HG03460 (cell line): ENCODE data around the gene DNM2.
"Not testable (repeated sequence)": the region's sequence is repeated elsewhere in the genome, so short reads cannot be mapped to it uniquely, and the experiment has no call there.

Experiments
- ATAC-seq: cut with Tn5 transposase; IDR thresholded peaks from one replicate; pipeline ENCODE4 v1.9.1; 2021; ENCODE audit not compliant: unreplicated experiment

Gene DNM2

GRCh38 chr19:10831987-10832938 is 114.4 kb downstream of the DNM2 start:
- ATAC-seq = no peak

GRCh38 chr19:10832939-10833296 is 115.0 kb downstream of the DNM2 start:
- ATAC-seq = no peak

GRCh38 chr19:10835089-10835753 is 117.3 kb downstream of the DNM2 start:
- ATAC-seq = no peak

- ATAC-seq = peak; percentile 71
Measured at GRCh38 chr19:10835754-10836478, 118.0 kb downstream of the DNM2 start, which contains the start of gene TMED1. Gene TMED1 (minus strand): TSS chr19:10836212. CDS start chr19:10836191, 21 bp downstream.

GRCh38 chr19:10836479-10837330 is 118.8 kb downstream of the DNM2 start:
- ATAC-seq = peak; percentile 20

- not testable (repeated sequence) for ATAC-seq
Measured at GRCh38 chr19:10837649-10838048, 119.8 kb downstream of the DNM2 start.

- ATAC-seq = no peak
Measured at GRCh38 chr19:10838377-10838776, 120.5 kb downstream of the DNM2 start.

- ATAC-seq = no peak
Measured at GRCh38 chr19:10839114-10840050, 121.5 kb downstream of the DNM2 start.

GRCh38 chr19:10842788-10843187 is 124.9 kb downstream of the DNM2 start:
- no peak for ATAC-seq

- ATAC-seq = no peak
Measured at GRCh38 chr19:10846500-10847202, 128.8 kb downstream of the DNM2 start.

- no peak for ATAC-seq
Measured at GRCh38 chr19:10848230-10848856, 130.5 kb downstream of the DNM2 start, which contains the start of gene C19orf38. Gene C19orf38 (plus strand): TSS chr19:10848415. CDS start chr19:10848509, 94 bp downstream.

GRCh38 chr19:10850631-10851030 is 132.8 kb downstream of the DNM2 start:
- no peak for ATAC-seq

GRCh38 chr19:10852098-10852800 is 134.4 kb downstream of the DNM2 start:
- ATAC-seq = no peak

- ATAC-seq = no peak
Measured at GRCh38 chr19:10852941-10853340, 135.1 kb downstream of the DNM2 start.

GRCh38 chr19:10854350-10855089 is 136.6 kb downstream of the DNM2 start:
- ATAC-seq = no peak

- ATAC-seq = no peak
Measured at GRCh38 chr19:10855879-10856522, 138.1 kb downstream of the DNM2 start.
